ENCODE measurements around the gene OTOGL. TPM values are rescaled to one million over a fixed set of nuclear protein-coding genes. Genes with fewer than 3 reads are reported as not detected.
"Not testable (repeated sequence)": the region's sequence is repeated elsewhere in the genome, so short reads cannot be mapped to it uniquely, and the experiment has no call there.

OTOGL gene
- total RNA-seq, 2 donors from 2014 or later: 0.59 to 0.74 TPM

- H3K36me3 ChIP-seq: no peaks in the 10 kb centered on the region
- TF ChIP-seq, protein P1, sequence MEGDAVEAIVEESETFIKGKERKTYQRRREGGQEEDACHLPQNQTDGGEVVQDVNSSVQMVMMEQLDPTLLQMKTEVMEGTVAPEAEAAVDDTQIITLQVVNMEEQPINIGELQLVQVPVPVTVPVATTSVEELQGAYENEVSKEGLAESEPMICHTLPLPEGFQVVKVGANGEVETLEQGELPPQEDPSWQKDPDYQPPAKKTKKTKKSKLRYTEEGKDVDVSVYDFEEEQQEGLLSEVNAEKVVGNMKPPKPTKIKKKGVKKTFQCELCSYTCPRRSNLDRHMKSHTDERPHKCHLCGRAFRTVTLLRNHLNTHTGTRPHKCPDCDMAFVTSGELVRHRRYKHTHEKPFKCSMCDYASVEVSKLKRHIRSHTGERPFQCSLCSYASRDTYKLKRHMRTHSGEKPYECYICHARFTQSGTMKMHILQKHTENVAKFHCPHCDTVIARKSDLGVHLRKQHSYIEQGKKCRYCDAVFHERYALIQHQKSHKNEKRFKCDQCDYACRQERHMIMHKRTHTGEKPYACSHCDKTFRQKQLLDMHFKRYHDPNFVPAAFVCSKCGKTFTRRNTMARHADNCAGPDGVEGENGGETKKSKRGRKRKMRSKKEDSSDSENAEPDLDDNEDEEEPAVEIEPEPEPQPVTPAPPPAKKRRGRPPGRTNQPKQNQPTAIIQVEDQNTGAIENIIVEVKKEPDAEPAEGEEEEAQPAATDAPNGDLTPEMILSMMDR (IDR thresholded peaks at IDR 0.05): no peak
- TF ChIP-seq POLR2A (IDR thresholded peaks at IDR 0.05): no peak
- no peak for TF ChIP-seq POLR2AphosphoS5 (IDR thresholded peaks at IDR 0.05)
- H3K27ac ChIP-seq: no peak overlapping the region
- 73% methylated on average over 5 of the region's 5 CpGs for WGBS
- H3K4me3 ChIP-seq: no peak overlapping the region
- H3K27me3 ChIP-seq (replicated peaks; ENCODE audit: insufficient read depth): no peaks in the 10 kb centered on the region
- no peaks in the 10 kb centered on the region for H3K4me1 ChIP-seq (replicated peaks)
- intact Hi-C loops (cut with DNase I): no loop called here
- no peaks in the 10 kb centered on the region for H3K9me3 ChIP-seq
- no peak for DNase-seq (ENCODE audit: low spot score)
Observed at GRCh38 chr12:80217011-80217535, 117.7 kb downstream of the OTOGL start.

GRCh38 chr12:80218925-80219324 lies 119.6 kb downstream of the OTOGL start:
- DNase-seq (ENCODE audit: low spot score); intact Hi-C loops (cut with DNase I); H3K27ac ChIP-seq; H3K27me3 ChIP-seq (replicated peaks; ENCODE audit: insufficient read depth); H3K4me3 ChIP-seq; H3K36me3 ChIP-seq; H3K4me1 ChIP-seq (replicated peaks); H3K9me3 ChIP-seq: not testable (repeated sequence)
- 79% methylated on average over 5 of the region's 5 CpGs for WGBS

DNA sequence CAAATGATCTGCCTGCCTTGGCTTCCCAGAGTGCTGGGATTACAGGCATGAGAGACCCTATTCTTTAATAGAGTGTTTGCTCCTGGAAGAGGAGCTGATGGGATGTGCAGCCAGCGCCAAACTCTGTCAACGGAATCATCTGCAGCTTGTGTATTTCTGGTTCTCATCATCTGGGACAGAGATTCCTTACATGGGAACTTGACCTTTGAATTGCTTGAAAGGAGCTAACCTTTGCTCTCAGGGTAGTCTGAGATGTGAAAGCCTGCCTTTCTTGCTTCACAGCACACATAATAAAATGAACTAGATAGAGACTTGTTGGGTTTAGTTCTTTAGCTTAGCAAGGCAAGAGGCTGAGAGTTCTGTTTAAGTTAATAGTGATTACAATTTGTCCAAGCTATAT lies 120.0 kb downstream of the OTOGL start:
- TF ChIP-seq, protein P1 (IDR thresholded peaks at IDR 0.05): no peak
- TF ChIP-seq POLR2AphosphoS5 (IDR thresholded peaks at IDR 0.05) (no peak), POLR2A (IDR thresholded peaks at IDR 0.05) (no peak)
- Histone ChIP-seq H3K9me3 (no peaks in the 10 kb centered on the region), H3K4me3 (no peak overlapping the region), H3K27me3 (replicated peaks; ENCODE audit: insufficient read depth) (no peaks in the 10 kb centered on the region), H3K4me1 (replicated peaks) (no peaks in the 10 kb centered on the region), H3K36me3 (no peaks in the 10 kb centered on the region), H3K27ac (no peak overlapping the region)
- intact Hi-C loops (cut with DNase I): no loop called here
- WGBS: 74% methylated on average over 2 of the region's 2 CpGs
- no peak for DNase-seq (ENCODE audit: low spot score)

DNA sequence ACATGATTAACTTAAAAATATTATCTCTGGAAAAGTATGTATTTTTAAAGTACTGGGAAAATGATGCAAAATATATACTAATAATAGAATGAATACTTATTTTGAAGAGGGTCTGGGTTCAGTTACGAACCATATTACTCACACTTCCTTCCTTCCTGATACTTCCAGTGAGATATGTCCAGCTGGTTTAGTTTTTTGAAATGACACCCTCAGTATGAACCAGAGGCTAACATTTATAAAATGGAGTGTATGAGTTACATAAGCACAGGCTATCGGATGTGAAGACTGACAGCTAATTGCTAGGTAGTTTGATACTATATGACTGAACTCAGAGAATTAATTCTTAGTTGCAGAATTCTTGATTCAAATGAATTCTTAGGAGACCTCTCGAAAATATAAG lies 122.9 kb downstream of the OTOGL start:
- H3K36me3 ChIP-seq: no peaks in the 10 kb centered on the region
- intact Hi-C loops (cut with DNase I): no loop called here
- no peak overlapping the region for H3K4me3 ChIP-seq
- no peaks in the 10 kb centered on the region for H3K4me1 ChIP-seq (replicated peaks)
- TF ChIP-seq POLR2A (IDR thresholded peaks at IDR 0.05): no peak
- TF ChIP-seq POLR2AphosphoS5 (IDR thresholded peaks at IDR 0.05): no peak
- TF ChIP-seq, protein P1 (IDR thresholded peaks at IDR 0.05): no peak
- H3K9me3 ChIP-seq: no peaks in the 10 kb centered on the region
- DNase-seq (ENCODE audit: low spot score): no peak
- 87% methylated on average over 3 of the region's 3 CpGs for WGBS
- no peaks in the 10 kb centered on the region for H3K27me3 ChIP-seq (replicated peaks; ENCODE audit: insufficient read depth)
- H3K27ac ChIP-seq: no peak overlapping the region

GRCh38 chr12:80226576-80226975 lies 127.2 kb downstream of the OTOGL start:
- no peaks in the 10 kb centered on the region for H3K4me1 ChIP-seq (replicated peaks)
- no peaks in the 10 kb centered on the region for H3K27me3 ChIP-seq (replicated peaks; ENCODE audit: insufficient read depth)
- intact Hi-C loops (cut with DNase I): no loop called here
- H3K27ac ChIP-seq: no peak overlapping the region
- no peaks in the 10 kb centered on the region for H3K36me3 ChIP-seq
- no peaks in the 10 kb centered on the region for H3K9me3 ChIP-seq
- H3K4me3 ChIP-seq: no peak overlapping the region
- DNase-seq (ENCODE audit: low spot score): no peak
- no peak for TF ChIP-seq POLR2AphosphoS5 (IDR thresholded peaks at IDR 0.05)
- no peak for TF ChIP-seq POLR2A (IDR thresholded peaks at IDR 0.05)
- TF ChIP-seq, protein P1 (IDR thresholded peaks at IDR 0.05): no peak
- WGBS: 62% methylated on average over 1 of the region's 1 CpG

GRCh38 chr12:80227904-80228303 lies 128.6 kb downstream of the OTOGL start:
- H3K27me3 ChIP-seq (replicated peaks; ENCODE audit: insufficient read depth); H3K27ac ChIP-seq; intact Hi-C loops (cut with DNase I); DNase-seq (ENCODE audit: low spot score); H3K9me3 ChIP-seq; H3K4me1 ChIP-seq (replicated peaks); H3K36me3 ChIP-seq; H3K4me3 ChIP-seq: not testable (repeated sequence)
- 98% methylated on average over 4 of the region's 4 CpGs for WGBS
